ENCODE measurements around the gene FBXO17. TPM values are rescaled to one million over a fixed set of nuclear protein-coding genes. Genes with fewer than 3 reads are reported as not detected.

Gene FBXO17
- total RNA-seq, 1 experiment from 2014 or later: 24.2 TPM

GRCh38 chr19:39017026-39017425 is 41.5 kb upstream of the FBXO17 start:
- intact Hi-C loops (cut with micrococcal nuclease; ENCODE audit: unreplicated experiment): no loop called here
- no peak for TF ChIP-seq CTCF (IDR thresholded peaks at IDR 0.05; ENCODE audit: unreplicated experiment)
- peaks cover 12% of the 10 kb centered on the region for H3K36me3 Mint-ChIP-seq (ENCODE audit: insufficient read depth, unreplicated experiment)
- no peaks in the 10 kb centered on the region for H3K9me3 Mint-ChIP-seq (ENCODE audit: low read depth, unreplicated experiment)
- H3K4me3 Mint-ChIP-seq (ENCODE audit: low read depth, unreplicated experiment): no peak overlapping the region
- CTCF ChIA-PET: interaction anchor here (0.6 kb wide), 1 partner anchor 16 kb away, joined by 5 read pairs; the partner anchor contains the start of gene FBXO27
- H3K27me3 Mint-ChIP-seq (ENCODE audit: unreplicated experiment): no peaks in the 10 kb centered on the region
- H3K4me1 Mint-ChIP-seq (ENCODE audit: low read depth, unreplicated experiment): no peaks in the 10 kb centered on the region
- no peak overlapping the region for H3K27ac Mint-ChIP-seq (ENCODE audit: unreplicated experiment)
- no TSS peak for BruUV-seq (replicated peaks)
- no peak for DNase-seq

GRCh38 chr19:39014037-39014436 is 38.5 kb upstream of the FBXO17 start:
- BruUV-seq (replicated peaks): no TSS peak
- CTCF ChIA-PET: no interaction called here
- intact Hi-C loops (cut with micrococcal nuclease; ENCODE audit: unreplicated experiment): no loop called here
- Mint-ChIP-seq H3K36me3 (ENCODE audit: insufficient read depth, unreplicated experiment) (peaks cover 12% of the 10 kb centered on the region), H3K4me3 (ENCODE audit: low read depth, unreplicated experiment) (no peak overlapping the region), H3K9me3 (ENCODE audit: low read depth, unreplicated experiment) (no peaks in the 10 kb centered on the region), H3K27ac (ENCODE audit: unreplicated experiment) (no peak overlapping the region), H3K27me3 (ENCODE audit: unreplicated experiment) (no peaks in the 10 kb centered on the region), H3K4me1 (ENCODE audit: low read depth, unreplicated experiment) (no peaks in the 10 kb centered on the region)
- no peak for DNase-seq
- TF ChIP-seq CTCF (IDR thresholded peaks at IDR 0.05; ENCODE audit: unreplicated experiment): no peak

GRCh38 chr19:39009001-39009400 is 33.5 kb upstream of the FBXO17 start:
- no peaks in the 10 kb centered on the region for H3K4me1 Mint-ChIP-seq (ENCODE audit: low read depth, unreplicated experiment)
- H3K9me3 Mint-ChIP-seq (ENCODE audit: low read depth, unreplicated experiment): no peaks in the 10 kb centered on the region
- H3K27ac Mint-ChIP-seq (ENCODE audit: unreplicated experiment): no peak overlapping the region
- peaks cover 6% of the 10 kb centered on the region for H3K36me3 Mint-ChIP-seq (ENCODE audit: insufficient read depth, unreplicated experiment)
- TF ChIP-seq CTCF (IDR thresholded peaks at IDR 0.05; ENCODE audit: unreplicated experiment): no peak
- no peak overlapping the region for H3K4me3 Mint-ChIP-seq (ENCODE audit: low read depth, unreplicated experiment)
- CTCF ChIA-PET: no interaction called here
- no peak for DNase-seq
- H3K27me3 Mint-ChIP-seq (ENCODE audit: unreplicated experiment): no peaks in the 10 kb centered on the region
- intact Hi-C loops (cut with micrococcal nuclease; ENCODE audit: unreplicated experiment): no loop called here
- no TSS peak for BruUV-seq (replicated peaks)

- H3K27ac Mint-ChIP-seq (ENCODE audit: unreplicated experiment): no peak overlapping the region
- H3K27me3 Mint-ChIP-seq (ENCODE audit: unreplicated experiment): no peaks in the 10 kb centered on the region
- no peak overlapping the region for H3K4me3 Mint-ChIP-seq (ENCODE audit: low read depth, unreplicated experiment)
- TF ChIP-seq CTCF (IDR thresholded peaks at IDR 0.05; ENCODE audit: unreplicated experiment): no peak
- peaks cover 6% of the 10 kb centered on the region for H3K36me3 Mint-ChIP-seq (ENCODE audit: insufficient read depth, unreplicated experiment)
- H3K4me1 Mint-ChIP-seq (ENCODE audit: low read depth, unreplicated experiment): no peaks in the 10 kb centered on the region
- CTCF ChIA-PET: interaction anchor here (0.7 kb wide), 1 partner anchor 285 kb away, joined by 4 read pairs; no protein-coding TSS in a partner anchor
- intact Hi-C loops (cut with micrococcal nuclease; ENCODE audit: unreplicated experiment): no loop called here
- H3K9me3 Mint-ChIP-seq (ENCODE audit: low read depth, unreplicated experiment): no peaks in the 10 kb centered on the region
- no peak for DNase-seq
- BruUV-seq (replicated peaks): no TSS peak
These were observed 32.6 kb upstream of the FBXO17 start for GRCh38 chr19:39008137-39008536.
